Activated CD8-positive, alpha-beta memory T cell treated with anti-CD3 and anti-CD28 coated beads for 24 hours (primary cell): ENCODE results near the gene KATNIP.
"Not testable (repeated sequence)": the region's sequence is repeated elsewhere in the genome, so short reads cannot be mapped to it uniquely, and the experiment has no call there.

Source experiments
- DNase-seq: peaks from one replicate; pipeline ENCODE4 v3.0.0-alpha.2; 2020

Gene KATNIP

GRCh38 chr16:27539120-27539519, 10.8 kb upstream of the KATNIP start:
- DNase-seq: no peak

GRCh38 chr16:27539636-27540035, 10.3 kb upstream of the KATNIP start:
- DNase-seq: no peak

- no peak for DNase-seq
These were observed 6.1 kb upstream of the KATNIP start for GRCh38 chr16:27543801-27544200.

GRCh38 chr16:27544671-27545070, 5.3 kb upstream of the KATNIP start:
- no peak for DNase-seq

- no peak for DNase-seq
These were observed 2.8 kb upstream of the KATNIP start for GRCh38 chr16:27547134-27547533.

- DNase-seq: no peak
These were observed 2.1 kb upstream of the KATNIP start for GRCh38 chr16:27547851-27548250.

GRCh38 chr16:27549464-27549745, 539 bp upstream of the KATNIP start:
- no peak for DNase-seq

- DNase-seq: no peak
These were observed 607 bp downstream of the KATNIP start for GRCh38 chr16:27550582-27550920.

- DNase-seq: no peak
These were observed 1.1 kb downstream of the KATNIP start for GRCh38 chr16:27551036-27551435.

GRCh38 chr16:27556471-27556870, 6.5 kb downstream of the KATNIP start:
- no peak for DNase-seq

GRCh38 chr16:27558434-27558833, 8.5 kb downstream of the KATNIP start:
- no peak for DNase-seq

- no peak for DNase-seq
These were observed 9.0 kb downstream of the KATNIP start for GRCh38 chr16:27558932-27559331.

- no peak for DNase-seq
These were observed 11.3 kb downstream of the KATNIP start for GRCh38 chr16:27561216-27561615.

- no peak for DNase-seq
These were observed 14.3 kb downstream of the KATNIP start for GRCh38 chr16:27564224-27564623.

- DNase-seq: no peak
These were observed 16.5 kb downstream of the KATNIP start for GRCh38 chr16:27566417-27566816.

GRCh38 chr16:27568077-27568476, 18.1 kb downstream of the KATNIP start:
- DNase-seq: no peak

- DNase-seq: not testable (repeated sequence)
These were observed 21.0 kb downstream of the KATNIP start for GRCh38 chr16:27570986-27571385.

- no peak for DNase-seq
These were observed 21.7 kb downstream of the KATNIP start for GRCh38 chr16:27571433-27572326.

- DNase-seq: no peak
These were observed 22.8 kb downstream of the KATNIP start for GRCh38 chr16:27572711-27573110.

- no peak for DNase-seq
These were observed 26.8 kb downstream of the KATNIP start for GRCh38 chr16:27576729-27577128.

GRCh38 chr16:27579087-27579980, 29.4 kb downstream of the KATNIP start:
- no peak for DNase-seq

- no peak for DNase-seq
These were observed 32.9 kb downstream of the KATNIP start for GRCh38 chr16:27582883-27583282.

GRCh38 chr16:27583634-27584033, 33.7 kb downstream of the KATNIP start:
- DNase-seq: no peak

- DNase-seq: no peak
These were observed 35.3 kb downstream of the KATNIP start for GRCh38 chr16:27585200-27585599.
